K562 (cell line): ENCODE data around the gene BRCA1. TPM values are rescaled to one million over a fixed set of nuclear protein-coding genes. Genes with fewer than 3 reads are reported as not detected.

Experiments
- ATF3 ChIP-seq, 2 experiments: fragments of 450-650 bp in 1 of 2; sonication (generic) in 1 of 2; formaldehyde crosslinking in 1 of 2; IDR thresholded peaks in 1 of 2; conservative IDR thresholded peaks in 1 of 2; 2 replicates each; pipeline versions ENCODE4 v1.6.1 to v1.8.1; 2016 to 2023; ENCODE audit warnings: mild to moderate bottlenecking in 2 of 2, moderate library complexity in 2 of 2, inconsistent platforms in 1 of 2, missing genetic modification reagents in 1 of 2
- DNMT1 ChIP-seq: fragments of 450-650 bp; IDR thresholded peaks from 2 replicates; pipeline ENCODE4 v1.6.1; 2016; ENCODE audit warnings: antibody characterized with exemption, mild to moderate bottlenecking
- FOXA3 ChIP-seq, 2 experiments: fragments of 450-650 bp in 1 of 2; sonication (generic) in 1 of 2; formaldehyde crosslinking; IDR thresholded peaks in 1 of 2; conservative IDR thresholded peaks in 1 of 2; 2 replicates each; pipeline versions ENCODE4 v1.4.0 to v1.8.0; 2020 to 2022; ENCODE audit warnings: mild to moderate bottlenecking in 2 of 2, missing genetic modification reagents in 1 of 2
- HCFC1 ChIP-seq: IDR thresholded peaks from 2 replicates; pipeline ENCODE4 v1.6.1; 2012; ENCODE audit warnings: low read depth, low read length, improper control_type of control experiment
- HDAC3 ChIP-seq: fragments of 450-650 bp; IDR thresholded peaks from 2 replicates; pipeline ENCODE4 v1.6.1; 2018; ENCODE audit warnings: borderline replicate concordance, mild to moderate bottlenecking, moderate library complexity; ENCODE audit not compliant: partially characterized antibody
- MNT ChIP-seq, 2 experiments: fragments of 450-650 bp; conservative IDR thresholded peaks; 2 replicates each; pipeline ENCODE4 v1.6.1; 2017; ENCODE audit warnings: mild to moderate bottlenecking in 2 of 2, moderate library complexity in 2 of 2
- NEUROD1 ChIP-seq: fragments of 150-350 bp; IDR thresholded peaks from 2 replicates; pipeline ENCODE4 v1.6.1; 2014; ENCODE audit warnings: borderline replicate concordance, low read length, low read depth; ENCODE audit not compliant: partially characterized antibody
- NKRF ChIP-seq: fragments of 450-650 bp; IDR thresholded peaks from 2 replicates; pipeline ENCODE4 v1.6.1; 2016; ENCODE audit warnings: borderline replicate concordance
- REST ChIP-seq, 2 experiments: fragments of 450-650 bp; formaldehyde crosslinking in 1 of 2; IDR thresholded peaks; 2 replicates each; pipeline versions ENCODE4 v1.4.0 to v1.6.1; 2014 to 2020; ENCODE audit warnings: mild to moderate bottlenecking in 2 of 2, borderline replicate concordance in 1 of 2, low read depth in 1 of 2
- RFX1 ChIP-seq: fragments of 450-650 bp; IDR thresholded peaks from 2 replicates; pipeline ENCODE4 v1.6.1; 2016; ENCODE audit warnings: mild to moderate bottlenecking, moderate library complexity
- TAF9B ChIP-seq: fragments of 450-650 bp; IDR thresholded peaks from 2 replicates; pipeline ENCODE4 v1.6.1; 2018; ENCODE audit warnings: mild to moderate bottlenecking; ENCODE audit not compliant: partially characterized antibody
- ZNF830 ChIP-seq: fragments of 250-450 bp; sonication (Bioruptor Pico); IDR thresholded peaks from 2 replicates; pipeline ENCODE4 v1.5.0; 2021; ENCODE audit warnings: mild to moderate bottlenecking
- polyA plus RNA-seq, 8 experiments: library from polyadenylated mRNA; depleted of rRNA in 4 of 8; stranded (reverse) in 5 of 8; unstranded in 3 of 8; fragments of >200 nt; fragmentation: Nextera tagmentation in 2 of 8; fragmentation: Illumina TruSeq in 1 of 8; extraction: Ambion mirVana in 2 of 8; extraction: Trizol in 1 of 8; gene quantifications; 2 replicates each; pipeline versions ENCODE4 v1.2.1 to v1.2.3, GENCODE V29; 2011 to 2014; ENCODE audit warnings: inconsistent platforms in 1 of 8, missing spikeins in 1 of 8
- total RNA-seq, 7 experiments: library from RNA; depleted of rRNA in 6 of 7; stranded (reverse); fragments of >200 nt in 6 of 7; fragmentation: Illumina TruSeq in 2 of 7; extraction: Trizol in 2 of 7; gene quantifications; 2 replicates each; pipeline versions ENCODE4 v1.2.1 to v1.2.3, GENCODE V29; 2011 to 2021; ENCODE audit warnings: low replicate concordance in 1 of 7

Gene BRCA1
- total and polyA plus RNA-seq, 9 of the 15 experiments (the other 6 are each of a cell fraction or from before 2014, with no cell fraction given): 25.9 to 95.3 (median 62.3) TPM

GRCh38 chr17:43024407-43025289, 100.5 kb downstream of the BRCA1 start, which contains the start of gene RND2 (continued):
- peak; percentile 89 for TF ChIP-seq REST (IDR thresholded peaks at IDR 0.05; ENCODE audit: borderline replicate concordance)
- TF ChIP-seq REST (CRISPR knock-in tag; IDR thresholded peaks at IDR 0.05; ENCODE audit: low read depth): no peak
- TF ChIP-seq NEUROD1: no peak
- TF ChIP-seq HCFC1: peak; percentile 33; the same call in 1 of the 2 replicates
- TF ChIP-seq MNT (conservative IDR thresholded peaks at IDR 0.05): peak; percentile 87 to 94
- peak; percentile 98 for TF ChIP-seq ATF3 (IDR thresholded peaks at IDR 0.05)
- TF ChIP-seq ATF3 (CRISPR knock-in tag; conservative IDR thresholded peaks at IDR 0.05): peak; percentile 90
- TF ChIP-seq ZNF830 (CRISPR knock-in tag): no peak
- TF ChIP-seq DNMT1: no peak
- TF ChIP-seq TAF9B: peak; percentile 9
- 0 out of 4 replicates have a peak, but pooled peaks of 1 of the 2 experiments have one; percentile 14 for TF ChIP-seq FOXA3 (CRISPR knock-in tag; conservative IDR thresholded peaks at IDR 0.05 in 1 of 2, IDR thresholded peaks at IDR 0.05 in 1 of 2)
- TF ChIP-seq HDAC3: no peak
- peak; percentile 96 for TF ChIP-seq NKRF
- TF ChIP-seq RFX1: peak; percentile 99
